Panc1 (cell line): ENCODE measurements around the gene SLC2A1. TPM values are rescaled to one million over a fixed set of nuclear protein-coding genes. Genes with fewer than 3 reads are reported as not detected.

Experiments
- ATAC-seq: fragments of 200-7000 bp; cut with Tn5 transposase; 2 replicates; pipeline ENCODE4 v1.9.1; 2020; ENCODE audit warnings: mild to moderate bottlenecking, moderate library complexity
- BruUV-seq: library from RNA; stranded (reverse); fragments of 400-500 nt; replicated peaks from 2 replicates; lab custom pipeline; 2021; lab: Mats Ljungman, UMichigan
- CTCF ChIA-PET: fragments of 300-600 bp; sonication (Branson Sonifier 250); formaldehyde crosslinking; loops from one replicate; lab custom pipeline; 2022; ENCODE audit warnings: antibody characterized with exemption; lab: Charles Lee
- POLR2A ChIA-PET: fragments of 300-600 bp; sonication (Branson Sonifier 250); formaldehyde crosslinking; loops from one replicate; lab custom pipeline; 2022; ENCODE audit warnings: antibody characterized with exemption; lab: Charles Lee
- DNase-seq: peaks from one replicate; pipeline ENCODE4 v3.0.0-alpha.2; 2010; ENCODE audit warnings: low read depth, low spot score
- H3K27ac ChIP-seq: 2 replicates; pipeline ENCODE4 v1.5.1; 2011; ENCODE audit warnings: mild to moderate bottlenecking, low read length, inconsistent platforms
- H3K27me3 ChIP-seq: fragments of 200-500 bp; sonication (Bioruptor generic); 2 replicates; pipeline ENCODE4 v1.6.0; 2014; ENCODE audit warnings: low read length, inconsistent platforms; ENCODE audit not compliant: control insufficient read depth, insufficient read depth
- H3K36me3 ChIP-seq: fragments of 200-500 bp; sonication (Bioruptor generic); 2 replicates; pipeline ENCODE4 v1.5.1; 2014; ENCODE audit warnings: inconsistent platforms, mild to moderate bottlenecking, low read length, moderate library complexity; ENCODE audit not compliant: control insufficient read depth, insufficient read depth
- H3K4me1 ChIP-seq: 2 replicates; pipeline ENCODE4 v1.5.1; 2011; ENCODE audit warnings: inconsistent platforms, mild to moderate bottlenecking, low read length, moderate library complexity; ENCODE audit not compliant: control insufficient read depth, insufficient read depth
- H3K4me3 ChIP-seq, 2 experiments: 2 replicates each; pipeline ENCODE4 v1.5.1; 2011 to 2012; ENCODE audit warnings: low read depth in 2 of 2, low read length in 2 of 2, mild to moderate bottlenecking in 2 of 2, inconsistent platforms in 1 of 2, moderate library complexity in 1 of 2
- H3K9me3 ChIP-seq: fragments of 200-500 bp; sonication (Bioruptor generic); 2 replicates; pipeline ENCODE4 v1.5.1; 2014; ENCODE audit warnings: low read depth, mild to moderate bottlenecking, inconsistent platforms, low read length, moderate library complexity; ENCODE audit not compliant: control insufficient read depth, insufficient read depth
- POLR2AphosphoS5 ChIP-seq: IDR thresholded peaks from 2 replicates; pipeline ENCODE4 v1.6.1; 2012; ENCODE audit warnings: mild to moderate bottlenecking, low read depth, low read length, moderate library complexity
- SIN3A ChIP-seq: IDR thresholded peaks from 2 replicates; pipeline ENCODE4 v1.6.1; 2012; ENCODE audit warnings: low read depth, mild to moderate bottlenecking, low read length, moderate library complexity, borderline replicate concordance; ENCODE audit not compliant: insufficient read depth
- TCF7L2 ChIP-seq: IDR thresholded peaks from 2 replicates; pipeline ENCODE4 v1.6.1; 2011; ENCODE audit warnings: mild to moderate bottlenecking, low read depth, low read length, inconsistent platforms
- in situ Hi-C: cut with HindIII; loops from 2 replicates; pipeline ENCODE4 v1.10.0; 2016; ENCODE audit warnings: low sequenced_read_pairs, low pct_unique_long_range_greater_than_20kb
- intact Hi-C: fragments of 100-400 bp; cut with micrococcal nuclease; formaldehyde crosslinking; loops from one replicate; pipeline ENCODE4 v1.10.0; 2022; ENCODE audit not compliant: unreplicated experiment
- total RNA-seq: library from RNA; stranded (reverse); gene quantifications from one replicate; pipeline ENCODE4 v1.2.1, GENCODE V29; 2021; ENCODE audit not compliant: unreplicated experiment
- TF ChIP-seq, protein P1 (sequence below), 2 experiments: IDR thresholded peaks; 2 replicates each; pipeline ENCODE4 v1.6.1; 2011 to 2012; ENCODE audit warnings: low read depth in 2 of 2, control low read depth in 1 of 2, low read length in 1 of 2, mild to moderate bottlenecking in 1 of 2, moderate library complexity in 1 of 2; ENCODE audit not compliant: insufficient read depth in 1 of 2
- TF ChIP-seq, protein P2 (sequence below): fragments of 450-650 bp; IDR thresholded peaks from 2 replicates; pipeline ENCODE4 v1.5.1; 2017; ENCODE audit warnings: mild to moderate bottlenecking

The SLC2A1 gene
- total RNA-seq, 1 experiment from 2014 or later: 32.9 TPM

DNA sequence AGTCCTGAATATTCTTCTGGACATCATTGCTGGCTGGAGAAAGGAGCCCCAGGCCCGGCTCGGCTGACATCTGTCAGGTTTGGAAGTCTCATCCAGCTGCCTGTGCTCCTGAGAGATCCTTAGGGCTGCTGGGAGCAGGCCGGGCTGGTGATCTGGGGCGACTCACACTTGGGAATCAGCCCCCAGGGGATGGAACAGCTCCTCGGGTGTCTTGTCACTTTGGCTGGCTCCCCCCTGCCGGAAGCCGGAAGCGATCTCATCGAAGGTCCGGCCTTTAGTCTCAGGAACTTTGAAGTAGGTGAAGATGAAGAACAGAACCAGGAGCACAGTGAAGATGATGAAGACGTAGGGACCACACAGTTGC lies 31.8 kb downstream of the SLC2A1 start:
- Histone ChIP-seq H3K27ac (no peak overlapping the region), H3K9me3 (no peaks in the 10 kb centered on the region), H3K4me1 (peaks cover 12% of the 10 kb centered on the region), H3K36me3 (no peaks in the 10 kb centered on the region), H3K27me3 (no peaks in the 10 kb centered on the region), H3K4me3 (no peak overlapping the region)
- no TSS peak for BruUV-seq
- ATAC-seq (no peak), DNase-seq (no peak)
- CTCF ChIA-PET: no interaction called here
- intact Hi-C loops: no loop called here
- no peak for TF ChIP-seq POLR2AphosphoS5
- TF ChIP-seq, protein P1, sequence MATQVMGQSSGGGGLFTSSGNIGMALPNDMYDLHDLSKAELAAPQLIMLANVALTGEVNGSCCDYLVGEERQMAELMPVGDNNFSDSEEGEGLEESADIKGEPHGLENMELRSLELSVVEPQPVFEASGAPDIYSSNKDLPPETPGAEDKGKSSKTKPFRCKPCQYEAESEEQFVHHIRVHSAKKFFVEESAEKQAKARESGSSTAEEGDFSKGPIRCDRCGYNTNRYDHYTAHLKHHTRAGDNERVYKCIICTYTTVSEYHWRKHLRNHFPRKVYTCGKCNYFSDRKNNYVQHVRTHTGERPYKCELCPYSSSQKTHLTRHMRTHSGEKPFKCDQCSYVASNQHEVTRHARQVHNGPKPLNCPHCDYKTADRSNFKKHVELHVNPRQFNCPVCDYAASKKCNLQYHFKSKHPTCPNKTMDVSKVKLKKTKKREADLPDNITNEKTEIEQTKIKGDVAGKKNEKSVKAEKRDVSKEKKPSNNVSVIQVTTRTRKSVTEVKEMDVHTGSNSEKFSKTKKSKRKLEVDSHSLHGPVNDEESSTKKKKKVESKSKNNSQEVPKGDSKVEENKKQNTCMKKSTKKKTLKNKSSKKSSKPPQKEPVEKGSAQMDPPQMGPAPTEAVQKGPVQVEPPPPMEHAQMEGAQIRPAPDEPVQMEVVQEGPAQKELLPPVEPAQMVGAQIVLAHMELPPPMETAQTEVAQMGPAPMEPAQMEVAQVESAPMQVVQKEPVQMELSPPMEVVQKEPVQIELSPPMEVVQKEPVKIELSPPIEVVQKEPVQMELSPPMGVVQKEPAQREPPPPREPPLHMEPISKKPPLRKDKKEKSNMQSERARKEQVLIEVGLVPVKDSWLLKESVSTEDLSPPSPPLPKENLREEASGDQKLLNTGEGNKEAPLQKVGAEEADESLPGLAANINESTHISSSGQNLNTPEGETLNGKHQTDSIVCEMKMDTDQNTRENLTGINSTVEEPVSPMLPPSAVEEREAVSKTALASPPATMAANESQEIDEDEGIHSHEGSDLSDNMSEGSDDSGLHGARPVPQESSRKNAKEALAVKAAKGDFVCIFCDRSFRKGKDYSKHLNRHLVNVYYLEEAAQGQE (IDR thresholded peaks at IDR 0.05; ENCODE audit: insufficient read depth in 1 of 2, low read depth in 2 of 2, low read length in 1 of 2): no peak
- in situ Hi-C loops: no loop called here
- POLR2A ChIA-PET: no interaction called here

DNA sequence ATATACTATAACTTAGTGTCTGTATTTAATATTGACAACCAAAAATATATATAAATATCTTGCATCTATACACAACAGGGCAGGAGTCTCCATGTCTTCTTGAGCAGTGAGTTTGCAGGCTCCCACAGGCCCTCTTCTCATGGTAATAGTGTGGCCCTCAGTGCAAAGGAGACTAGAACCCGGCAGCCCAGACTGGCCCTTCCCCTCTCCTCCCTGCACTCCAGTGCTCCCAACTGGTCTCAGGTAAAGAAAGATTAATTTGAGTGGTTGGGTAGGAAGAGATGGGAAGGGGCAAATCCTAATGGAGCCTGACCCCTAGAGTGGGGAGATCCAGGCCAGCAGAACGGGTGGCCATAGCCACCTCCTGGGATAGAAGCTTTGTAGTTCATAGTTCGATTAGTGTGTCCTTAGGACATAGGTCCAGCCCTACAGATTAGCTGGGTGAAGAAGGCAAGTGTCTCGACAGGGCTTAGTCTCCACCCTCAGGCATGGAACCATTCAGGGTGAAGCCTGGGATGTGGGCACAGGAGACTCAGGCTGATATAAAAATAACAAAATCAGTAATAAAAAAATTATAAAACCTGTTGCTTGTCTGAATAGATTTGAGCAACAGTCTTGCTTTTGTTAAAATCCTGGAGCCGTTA lies 32.3 kb downstream of the SLC2A1 start:
- POLR2A ChIA-PET: no interaction called here
- no peak for TF ChIP-seq SIN3A
- TF ChIP-seq TCF7L2: no peak
- TF ChIP-seq POLR2AphosphoS5: no peak
- TF ChIP-seq, protein P1 (IDR thresholded peaks at IDR 0.05; ENCODE audit: insufficient read depth in 1 of 2, low read depth in 2 of 2, low read length in 1 of 2): no peak
- TF ChIP-seq, protein P2, sequence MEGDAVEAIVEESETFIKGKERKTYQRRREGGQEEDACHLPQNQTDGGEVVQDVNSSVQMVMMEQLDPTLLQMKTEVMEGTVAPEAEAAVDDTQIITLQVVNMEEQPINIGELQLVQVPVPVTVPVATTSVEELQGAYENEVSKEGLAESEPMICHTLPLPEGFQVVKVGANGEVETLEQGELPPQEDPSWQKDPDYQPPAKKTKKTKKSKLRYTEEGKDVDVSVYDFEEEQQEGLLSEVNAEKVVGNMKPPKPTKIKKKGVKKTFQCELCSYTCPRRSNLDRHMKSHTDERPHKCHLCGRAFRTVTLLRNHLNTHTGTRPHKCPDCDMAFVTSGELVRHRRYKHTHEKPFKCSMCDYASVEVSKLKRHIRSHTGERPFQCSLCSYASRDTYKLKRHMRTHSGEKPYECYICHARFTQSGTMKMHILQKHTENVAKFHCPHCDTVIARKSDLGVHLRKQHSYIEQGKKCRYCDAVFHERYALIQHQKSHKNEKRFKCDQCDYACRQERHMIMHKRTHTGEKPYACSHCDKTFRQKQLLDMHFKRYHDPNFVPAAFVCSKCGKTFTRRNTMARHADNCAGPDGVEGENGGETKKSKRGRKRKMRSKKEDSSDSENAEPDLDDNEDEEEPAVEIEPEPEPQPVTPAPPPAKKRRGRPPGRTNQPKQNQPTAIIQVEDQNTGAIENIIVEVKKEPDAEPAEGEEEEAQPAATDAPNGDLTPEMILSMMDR: no peak

More for the DNA sequence above, 32.3 kb downstream of the SLC2A1 start:
- no peak overlapping the region for H3K4me3 ChIP-seq
- CTCF ChIA-PET: no interaction called here
- H3K27ac ChIP-seq: no peak overlapping the region
- no peaks in the 10 kb centered on the region for H3K36me3 ChIP-seq
- DNase-seq: no peak
- no peaks in the 10 kb centered on the region for H3K9me3 ChIP-seq
- H3K27me3 ChIP-seq: no peaks in the 10 kb centered on the region
- peaks cover 12% of the 10 kb centered on the region for H3K4me1 ChIP-seq
- no peak for ATAC-seq
- in situ Hi-C loops (no loop called here), intact Hi-C loops (no loop called here)
- TSS peak; percentile 85 for BruUV-seq
